ENCODE data around the gene SWI5.

GRCh38 chr9:128325629-128326028 lies 49.6 kb downstream of the SWI5 start:
- TF ChIP-seq POLR2A (IDR thresholded peaks at IDR 0.05) (no peak), POLR2AphosphoS5 (IDR thresholded peaks at IDR 0.05) (no peak), CTCF (IDR thresholded peaks at IDR 0.05) (no peak)

All from transverse colon (tissue), 4 donors.